Fibroblast of peridontal ligament (primary cell): Measurements from ENCODE around the gene SLC38A9.

Source experiments
- DNase-seq: peaks from one replicate; pipeline ENCODE4 v3.0.0-alpha.2; 2010; ENCODE audit errors: extremely low read depth

SLC38A9 gene

DNA sequence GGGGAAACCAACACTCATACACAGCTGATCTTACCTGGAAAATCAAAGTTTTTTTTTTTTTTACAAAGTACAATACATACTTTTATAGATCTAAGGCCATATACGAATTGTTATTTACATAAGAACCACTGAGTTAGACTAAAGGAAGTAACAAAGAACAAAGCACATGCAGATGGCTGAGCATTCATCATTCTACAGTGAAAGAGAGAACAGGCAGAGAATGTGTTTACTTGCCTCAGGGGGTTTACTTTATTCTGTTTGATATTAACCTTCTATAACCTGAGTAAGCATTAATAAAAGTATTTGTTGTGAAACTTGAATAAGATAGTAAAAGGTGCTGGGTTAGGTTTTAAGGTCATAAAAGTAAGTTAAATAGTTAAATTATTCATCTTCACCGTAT is 54.7 kb downstream of the SLC38A9 start:
- DNase-seq = no peak

DNA sequence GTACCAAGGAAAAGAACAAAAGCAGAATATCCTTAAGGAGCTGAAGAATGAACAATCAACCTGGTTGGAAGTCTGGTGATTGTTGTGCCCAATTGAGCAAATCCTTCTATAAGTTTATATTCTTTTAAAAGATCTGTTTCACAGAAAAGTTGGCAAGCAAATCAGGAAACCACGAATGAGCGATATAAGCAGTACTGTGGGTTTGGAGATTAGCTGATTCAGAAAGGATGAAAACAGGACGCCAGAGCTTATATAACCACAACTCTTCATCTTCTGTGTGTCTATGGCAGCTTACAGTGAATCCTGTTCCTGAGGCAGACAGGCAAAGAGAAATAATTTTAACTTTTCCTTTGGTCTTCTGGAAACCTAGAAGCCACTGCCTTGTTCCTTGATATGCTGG is 61.7 kb downstream of the SLC38A9 start:
- peak; percentile 85 for DNase-seq

DNA sequence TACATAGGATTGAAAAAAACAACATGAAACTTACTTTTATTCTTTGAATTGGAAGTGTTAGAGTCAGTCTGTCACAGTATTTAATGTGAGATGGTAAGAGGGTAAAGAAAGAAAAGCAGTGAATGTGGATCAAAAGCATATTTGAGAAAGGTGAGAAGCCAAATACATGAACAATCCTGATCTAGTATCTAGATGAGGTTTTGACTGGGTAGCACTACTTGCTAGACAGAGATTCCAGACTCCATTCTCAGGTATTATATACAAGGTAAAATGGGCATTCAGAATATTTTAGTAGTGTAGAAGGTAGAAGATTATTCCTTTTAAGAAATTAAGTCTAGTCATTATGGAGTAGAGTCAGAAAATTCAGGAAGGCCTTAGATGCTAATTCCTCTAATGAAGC is 62.2 kb downstream of the SLC38A9 start:
- DNase-seq = no peak

DNA sequence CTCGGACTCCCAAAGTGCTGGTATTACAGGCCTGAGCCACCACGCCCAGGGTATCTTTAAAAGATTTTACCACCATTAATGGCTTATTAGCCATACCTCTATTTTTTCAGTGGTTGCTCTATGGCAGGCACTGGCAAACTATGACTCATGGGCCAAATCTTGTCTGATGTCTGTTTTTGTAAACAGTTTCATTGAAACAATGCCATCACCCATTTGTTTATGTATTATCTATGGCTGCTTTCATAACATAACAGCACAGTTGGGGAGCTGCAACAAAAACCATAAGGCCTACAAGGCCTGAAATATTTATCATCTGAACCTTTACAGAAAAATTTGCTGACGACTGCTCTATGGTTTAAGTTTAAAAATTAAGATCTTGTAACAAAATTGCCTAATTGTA is 66.8 kb downstream of the SLC38A9 start:
- peak; percentile 68 for DNase-seq

DNA sequence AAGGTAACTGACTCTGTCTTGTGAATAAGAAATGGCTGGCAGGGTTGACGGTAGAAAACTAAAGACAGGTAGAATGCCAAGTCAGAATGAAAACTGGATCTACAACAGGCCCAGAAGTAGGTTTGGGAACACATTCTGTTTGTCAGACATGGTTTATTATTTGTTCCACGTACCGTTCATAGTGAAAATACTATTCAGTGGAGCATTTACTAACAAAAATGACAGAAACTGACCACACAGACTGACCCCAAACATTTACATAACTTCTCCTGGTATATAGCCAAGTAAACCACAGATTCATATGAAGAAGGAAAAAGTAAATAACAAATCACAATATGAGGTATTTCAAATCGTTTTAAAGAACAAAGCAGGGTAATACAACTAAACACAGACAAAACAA is 73.7 kb downstream of the SLC38A9 start:
- DNase-seq = peak; percentile 55

DNA sequence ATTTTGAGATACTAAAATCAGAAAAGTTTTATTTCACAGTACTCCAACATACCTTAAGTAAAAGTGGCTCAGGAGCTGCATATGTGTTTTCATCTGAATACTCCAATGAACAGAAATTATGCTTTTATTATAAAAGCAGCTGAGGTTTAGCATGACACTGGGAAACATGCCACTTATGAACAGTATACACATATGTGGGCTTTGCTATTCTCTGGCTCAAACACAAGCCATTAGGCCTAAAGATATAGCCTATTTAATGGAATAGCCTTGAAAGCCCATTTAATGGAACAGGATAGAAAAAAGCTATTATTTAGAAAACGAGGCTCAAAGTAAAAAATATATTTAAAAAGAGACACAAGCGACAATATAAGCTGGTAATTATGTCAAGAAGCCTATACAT is 74.1 kb downstream of the SLC38A9 start:
- no peak for DNase-seq

DNA sequence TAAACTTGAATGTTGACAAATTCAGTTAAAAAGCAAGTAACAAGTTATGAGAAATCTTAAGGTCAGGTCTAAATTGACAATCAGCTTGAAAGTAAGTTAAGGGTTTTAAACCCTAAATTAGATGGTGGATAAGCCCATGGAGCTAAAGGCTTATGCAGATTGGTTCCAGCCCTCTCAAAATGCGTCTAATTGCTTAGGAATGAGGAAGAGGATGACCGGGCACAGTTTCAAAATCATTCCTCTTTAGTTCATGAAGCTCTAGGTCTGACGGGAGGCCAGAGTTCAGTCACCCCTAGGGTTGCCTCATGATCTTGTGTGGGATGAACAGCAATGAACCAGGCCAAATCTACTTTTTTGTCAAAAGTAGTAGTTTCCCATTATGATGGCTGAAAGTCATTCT is 75.4 kb downstream of the SLC38A9 start:
- peak; percentile 78 for DNase-seq

DNA sequence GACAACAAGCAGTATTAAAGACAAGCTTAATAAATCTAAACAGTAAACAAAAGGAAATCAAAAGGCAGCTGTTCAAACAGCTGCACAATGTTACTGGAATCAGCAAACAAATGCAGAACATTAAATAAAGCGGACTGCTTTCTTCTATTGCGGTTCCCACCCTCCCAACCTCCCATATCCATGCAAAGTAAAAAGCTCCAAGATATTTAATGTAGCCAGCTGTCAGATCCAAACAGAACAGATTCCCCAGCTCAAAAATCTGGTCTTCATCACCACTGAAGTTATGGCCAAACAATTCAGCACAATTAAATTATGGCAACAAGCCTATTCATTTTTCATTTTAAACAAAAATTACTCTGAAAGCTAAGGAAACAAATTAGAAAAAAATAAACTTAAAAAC is 75.9 kb downstream of the SLC38A9 start:
- peak; percentile 82 for DNase-seq

DNA sequence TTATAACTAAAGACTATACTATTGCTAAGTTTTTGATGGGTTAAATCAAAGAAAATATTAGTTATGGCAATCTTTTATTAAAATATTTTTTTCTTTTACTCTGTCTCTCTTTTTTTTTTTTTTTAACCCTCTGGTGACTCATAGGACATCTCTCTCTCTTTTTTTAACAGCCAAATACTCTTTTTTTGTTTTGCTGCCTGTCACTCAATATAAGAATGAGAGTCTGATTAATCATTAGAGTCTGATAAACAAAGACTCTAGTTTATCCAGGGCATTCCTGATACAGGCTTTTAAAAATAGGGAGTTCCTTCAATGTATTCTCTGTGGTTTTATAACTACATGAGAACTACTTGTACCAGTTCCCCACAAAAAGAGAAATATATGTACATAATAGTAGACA is 77.3 kb downstream of the SLC38A9 start:
- no peak for DNase-seq

DNA sequence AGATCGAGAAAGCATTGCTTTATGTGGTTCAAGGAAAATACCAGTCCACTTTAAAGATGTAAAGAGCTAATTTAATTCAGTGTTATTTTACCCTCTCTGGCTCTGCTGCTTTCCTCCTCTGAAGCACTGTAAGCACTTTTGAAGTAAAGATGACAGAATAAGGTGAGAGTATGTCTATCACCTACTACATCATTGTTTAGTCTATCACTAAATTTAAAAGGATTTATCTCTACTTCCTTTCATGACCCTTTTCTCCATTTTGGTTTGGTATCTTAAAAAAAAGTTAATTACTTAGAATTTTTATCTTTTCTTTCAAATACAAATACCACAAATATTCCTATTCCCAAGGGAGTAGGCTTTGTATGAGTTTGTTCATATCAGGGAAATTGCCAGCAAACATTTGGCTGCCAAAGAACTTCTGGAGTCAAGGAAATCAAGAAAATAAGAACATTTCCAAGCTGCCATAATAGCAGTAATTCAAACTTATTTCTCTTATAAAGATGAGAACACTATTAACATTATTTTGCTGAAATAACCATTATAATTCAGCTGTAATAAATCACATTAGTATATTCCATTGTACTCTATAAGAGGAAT is 77.8 kb downstream of the SLC38A9 start:
- peak; percentile 95 for DNase-seq

DNA sequence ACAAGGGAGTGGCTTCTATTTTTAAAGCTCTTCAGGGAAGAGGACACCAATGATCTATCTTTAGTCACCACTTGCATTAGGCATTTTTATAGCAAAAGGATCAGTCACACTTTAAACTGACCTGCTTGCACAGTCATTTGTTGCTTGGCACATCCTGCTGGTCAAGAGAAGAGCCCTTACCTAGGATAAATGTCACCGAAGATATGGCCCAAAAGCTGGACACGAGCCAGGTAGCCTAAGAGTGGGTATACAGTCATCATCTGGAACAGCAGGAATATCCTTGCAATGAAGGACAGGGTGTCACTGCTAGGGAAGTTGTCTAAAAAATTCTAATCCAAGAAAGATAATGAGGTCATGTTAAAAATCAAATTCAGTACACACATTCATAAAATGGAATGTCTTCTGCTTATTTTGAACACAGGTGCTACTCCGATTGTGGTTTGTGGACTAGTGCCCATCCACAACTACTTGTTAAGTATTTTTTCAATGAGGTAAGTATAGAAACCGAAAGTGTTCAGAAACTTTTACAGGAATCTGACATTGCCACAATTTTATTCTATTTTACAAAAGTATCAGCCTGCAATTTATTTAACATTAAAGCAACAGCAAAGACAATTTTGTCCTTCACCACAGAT is 78.4 kb downstream of the SLC38A9 start:
- DNase-seq = peak; percentile 42

DNA sequence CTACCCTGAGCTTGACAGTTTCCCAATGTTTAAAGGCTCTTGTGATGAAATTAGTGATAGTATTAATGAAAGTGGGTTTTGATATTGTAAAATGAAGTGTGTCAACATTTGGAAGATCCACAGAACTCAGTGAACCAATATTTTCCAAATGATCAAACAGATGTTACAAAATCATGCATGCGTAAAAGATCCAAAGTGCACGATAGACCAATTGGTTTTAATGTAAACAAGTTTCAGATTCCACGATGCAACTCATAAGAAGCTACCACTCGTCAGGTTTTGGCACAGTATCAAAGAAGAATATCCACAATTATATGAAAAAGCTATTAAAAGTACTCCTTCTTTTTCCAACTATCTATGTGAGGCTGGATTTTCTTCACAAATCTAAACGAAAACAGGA is 82.3 kb downstream of the SLC38A9 start:
- no peak for DNase-seq

DNA sequence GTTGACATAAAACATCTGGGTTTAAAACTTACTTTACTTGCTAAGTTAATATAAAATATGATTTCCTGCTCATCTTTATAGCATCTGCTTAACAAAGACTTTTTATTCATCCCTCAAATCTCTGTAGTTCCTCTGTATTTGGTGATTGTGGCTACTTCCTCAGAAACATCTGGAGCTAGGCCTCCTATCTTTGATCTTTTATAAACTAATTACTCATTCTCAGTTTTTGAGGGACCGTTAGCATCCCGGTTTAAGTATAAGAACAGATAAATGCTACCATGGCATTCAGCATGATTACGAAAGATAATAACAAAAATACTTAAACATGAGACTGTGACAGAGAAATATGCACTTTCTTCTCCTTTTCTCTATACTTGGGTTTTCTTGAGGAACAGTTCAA is 85.3 kb downstream of the SLC38A9 start:
- DNase-seq = no peak

DNA sequence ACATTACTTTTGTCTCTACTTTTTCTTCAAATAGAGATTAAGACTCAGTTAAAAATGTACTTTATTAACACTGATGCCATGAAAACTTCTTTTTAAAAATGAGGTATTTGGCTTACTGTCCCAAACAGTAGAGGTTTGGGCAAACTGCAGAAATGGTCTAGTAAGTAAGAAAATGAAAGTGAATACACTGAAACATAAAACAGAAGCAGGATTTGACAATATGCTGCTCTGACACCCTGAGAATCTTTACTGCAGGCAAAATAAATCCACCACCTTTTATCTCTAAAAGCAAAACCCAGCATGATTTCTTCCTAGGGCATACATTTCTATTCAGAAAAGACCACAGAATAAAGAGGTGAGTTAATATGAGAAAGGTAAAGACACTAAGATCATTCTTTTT is 86.2 kb downstream of the SLC38A9 start:
- no peak for DNase-seq

DNA sequence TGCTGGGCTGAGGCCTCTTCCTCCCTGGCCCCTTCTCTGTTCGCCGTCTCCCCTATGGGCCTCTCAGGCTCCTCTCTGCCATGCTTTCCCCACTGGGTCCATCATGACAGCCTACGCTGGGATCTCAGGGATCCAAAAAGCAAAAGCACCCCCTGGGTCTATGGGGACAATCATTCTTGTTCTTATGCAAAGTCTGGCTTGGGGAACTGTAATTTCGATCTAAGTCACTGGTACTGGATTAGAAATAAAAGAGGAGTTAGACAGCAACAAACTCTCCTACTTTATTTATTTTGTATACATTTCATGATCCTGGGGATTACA is 86.6 kb downstream of the SLC38A9 start:
- no peak for DNase-seq

DNA sequence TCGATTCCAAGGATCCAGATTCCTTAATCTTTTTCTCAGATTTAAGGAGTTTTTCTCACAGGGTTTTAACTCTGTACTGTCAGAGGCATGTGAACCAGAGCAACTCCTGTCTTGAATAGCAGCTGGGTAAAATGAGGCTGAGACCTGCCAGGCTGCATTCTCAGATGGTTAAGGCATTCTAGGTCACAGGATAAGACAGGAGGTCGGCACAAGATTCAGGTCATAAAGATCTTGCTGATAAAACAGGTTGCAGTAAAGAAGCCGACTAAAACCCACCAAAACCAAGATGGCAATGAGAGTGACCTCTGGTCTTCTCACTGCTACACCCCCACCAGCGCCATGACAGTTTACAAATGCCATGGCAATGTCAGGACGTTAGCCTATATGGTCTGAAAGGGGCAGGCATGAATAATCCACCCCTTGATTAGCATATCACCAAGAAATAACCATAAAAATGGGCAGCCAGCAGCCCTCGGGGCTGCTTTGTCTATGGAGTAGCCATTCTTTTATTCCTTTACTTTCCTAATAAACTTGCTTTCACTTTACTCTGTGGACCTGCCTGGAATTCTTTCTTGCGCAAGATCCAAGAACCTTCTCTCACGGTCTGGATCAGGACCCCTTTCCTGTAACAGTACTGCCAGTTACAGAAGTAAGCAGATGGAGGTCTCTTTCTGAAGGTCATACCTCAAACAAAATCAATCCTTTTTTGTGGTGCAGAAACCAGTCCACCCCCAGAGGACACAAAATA is 87.1 kb downstream of the SLC38A9 start:
- no peak for DNase-seq

DNA sequence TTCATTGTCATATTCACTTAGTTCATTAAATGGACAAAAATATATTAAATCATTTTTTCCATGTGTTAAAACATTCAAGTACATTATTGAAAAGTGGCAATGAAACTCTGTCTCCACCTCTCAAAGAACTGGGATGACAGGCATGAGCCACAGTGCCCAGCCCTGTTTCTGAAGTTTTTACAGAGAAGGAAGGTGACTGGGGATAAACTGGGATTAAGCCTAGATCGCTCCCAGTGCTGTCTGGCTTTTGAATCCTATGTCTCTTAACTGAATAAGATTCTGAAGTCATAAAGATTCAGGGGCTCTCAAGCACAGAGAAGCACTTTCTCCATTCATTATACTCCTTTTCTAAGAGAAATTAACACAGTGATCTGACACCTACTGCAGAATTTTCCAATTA is 88.3 kb downstream of the SLC38A9 start:
- DNase-seq = no peak

DNA sequence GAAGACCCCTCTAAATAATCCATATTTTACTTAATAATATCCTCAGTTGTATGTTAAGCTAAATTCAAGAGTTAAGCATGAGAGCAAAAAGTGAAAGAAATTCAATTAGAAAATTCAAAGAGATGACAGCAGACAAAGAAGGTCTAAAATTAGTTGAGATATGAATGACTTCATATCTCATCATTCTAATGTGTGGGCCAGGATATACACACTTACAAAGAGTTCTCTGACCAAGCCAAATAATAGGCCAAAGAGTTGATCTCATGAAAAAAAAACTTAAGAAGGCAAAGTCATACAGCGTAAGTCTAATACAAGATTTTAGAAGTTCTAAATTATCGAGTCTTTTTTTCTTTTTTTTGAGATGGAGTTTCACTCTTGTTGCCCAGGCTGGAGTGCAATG is 89.7 kb downstream of the SLC38A9 start:
- no peak for DNase-seq

DNA sequence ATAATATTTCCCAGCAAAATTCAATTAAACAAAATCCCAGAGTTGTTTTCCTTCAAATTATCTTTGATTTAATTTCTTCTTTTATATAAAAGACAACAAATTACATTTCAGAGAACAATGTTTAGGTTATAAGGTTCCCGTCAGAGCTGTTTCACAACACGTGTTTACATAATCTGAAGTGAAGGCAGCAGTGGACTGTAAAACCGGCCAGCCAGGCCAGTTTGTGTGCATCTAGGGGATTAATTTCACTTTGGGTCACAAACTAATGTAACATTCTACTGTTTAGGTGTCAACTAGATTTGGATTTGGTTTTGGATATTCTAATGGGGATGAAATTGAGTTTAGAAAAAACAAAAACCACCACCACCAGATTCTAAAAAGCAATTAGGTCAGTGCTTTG is 90.9 kb downstream of the SLC38A9 start:
- peak; percentile 69 for DNase-seq

DNA sequence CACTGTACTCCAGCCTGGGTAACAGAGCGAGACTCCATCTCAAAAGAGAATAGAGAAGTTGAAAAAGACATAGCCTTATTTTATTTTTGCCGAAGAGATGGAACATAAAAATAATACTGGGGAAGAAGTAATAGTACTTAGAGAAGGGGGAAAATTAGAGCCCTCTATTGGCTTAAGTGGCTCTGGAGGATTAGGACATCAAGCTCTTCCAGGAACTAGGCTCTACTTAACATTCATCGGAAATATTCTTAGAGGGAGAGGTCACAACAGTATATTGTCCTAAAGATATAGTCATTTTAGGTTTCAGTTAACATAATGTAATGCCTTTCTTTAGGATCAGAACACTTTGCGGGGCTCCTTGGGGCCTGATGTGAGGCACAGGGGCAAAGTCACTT is 91.4 kb downstream of the SLC38A9 start:
- no peak for DNase-seq

DNA sequence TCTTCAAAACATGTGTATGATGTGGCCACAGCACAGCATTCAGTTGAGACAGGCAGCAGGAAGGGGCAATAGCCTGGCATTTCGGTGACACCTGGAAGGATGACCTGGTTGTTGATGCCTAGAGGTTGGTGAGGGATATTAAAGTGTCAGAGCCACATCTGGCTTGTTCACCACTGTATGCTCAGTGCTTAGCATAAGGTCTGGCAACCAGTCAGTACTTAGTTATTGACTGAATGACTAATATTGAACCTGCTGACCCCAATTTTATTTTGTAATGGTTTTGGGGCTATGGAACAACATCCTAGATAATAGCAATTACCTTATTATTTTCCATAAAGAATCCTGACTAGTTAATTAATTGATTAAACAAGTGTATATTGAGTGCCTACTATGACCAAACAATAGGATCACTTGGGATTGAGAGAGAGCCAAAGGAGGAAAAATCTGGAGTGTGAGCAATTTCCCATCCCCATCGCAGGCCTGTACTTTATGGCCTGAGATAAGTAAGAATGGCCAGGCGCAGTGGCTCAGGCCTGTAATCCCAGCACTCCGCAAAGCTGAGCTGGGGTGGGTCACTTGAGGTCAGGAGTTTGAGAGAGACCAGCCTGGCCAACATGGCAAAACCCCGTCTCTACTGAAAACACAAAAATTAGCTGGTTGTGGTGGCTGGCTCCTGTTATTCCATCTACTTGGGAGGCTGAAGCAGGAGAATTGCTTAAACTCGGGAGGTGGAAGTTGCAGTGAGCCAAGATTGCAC is 91.9 kb downstream of the SLC38A9 start:
- DNase-seq = no peak

DNA sequence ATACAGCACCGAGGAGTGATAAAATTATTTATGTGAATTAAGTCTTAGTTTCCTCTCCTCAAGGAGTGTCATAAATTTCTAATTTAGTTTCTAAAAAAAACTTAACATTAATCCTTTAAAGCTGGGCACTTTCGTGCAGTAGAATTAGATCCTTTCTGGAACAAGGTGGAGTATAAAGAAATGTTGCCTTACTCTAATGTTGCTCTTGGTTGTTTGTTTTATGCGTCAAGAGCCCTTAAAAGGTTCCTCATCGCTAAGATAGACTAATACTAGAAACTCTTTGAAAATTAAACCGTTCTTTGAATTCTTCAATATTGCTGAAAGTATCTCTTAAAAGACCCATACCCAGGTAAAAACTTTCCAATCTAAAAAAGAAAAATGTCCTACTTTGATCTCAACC is 93.8 kb downstream of the SLC38A9 start:
- no peak for DNase-seq
